NCI-H2107 treated with DMSO at 0.1 percent for 48 hours (cell line): Measurements from ENCODE around the gene THOC1.

Experiments
- DNase-seq: peaks from one replicate; lab custom pipeline; 2025; ENCODE audit not compliant: unreplicated experiment; lab: John Stamatoyannopoulos, UW

The THOC1 gene

GRCh38 chr18:215448-216010 lies 52.3 kb downstream of the THOC1 start:
- DNase-seq, result no peak

GRCh38 chr18:213966-214365 lies 53.9 kb downstream of the THOC1 start:
- DNase-seq, result no peak

GRCh38 chr18:213505-213904 lies 54.3 kb downstream of the THOC1 start:
- no peak for DNase-seq

- DNase-seq, result no peak
Measured at GRCh38 chr18:212780-213179, 55.1 kb downstream of the THOC1 start.

GRCh38 chr18:211582-211981 lies 56.3 kb downstream of the THOC1 start:
- no peak for DNase-seq

- no peak for DNase-seq
Measured at GRCh38 chr18:210733-211132, 57.1 kb downstream of the THOC1 start.

- no peak for DNase-seq
Measured at GRCh38 chr18:210075-210474, 57.8 kb downstream of the THOC1 start.

- DNase-seq, result no peak
Measured at GRCh38 chr18:199768-200167, 68.1 kb downstream of the THOC1 start.

GRCh38 chr18:199214-199613 lies 68.6 kb downstream of the THOC1 start:
- DNase-seq, result no peak

GRCh38 chr18:195651-196050 lies 72.2 kb downstream of the THOC1 start:
- DNase-seq, result no peak

- DNase-seq, result no peak
Measured at GRCh38 chr18:192801-193200, 75.0 kb downstream of the THOC1 start.

GRCh38 chr18:191725-192124 lies 76.1 kb downstream of the THOC1 start:
- DNase-seq, result no peak

GRCh38 chr18:189254-189653 lies 78.6 kb downstream of the THOC1 start:
- no peak for DNase-seq

GRCh38 chr18:183769-184168 lies 84.1 kb downstream of the THOC1 start:
- DNase-seq, result peak; percentile 13

- no peak for DNase-seq
Measured at GRCh38 chr18:181711-182110, 86.1 kb downstream of the THOC1 start.

- DNase-seq, result no peak
Measured at GRCh38 chr18:179499-179898, 88.3 kb downstream of the THOC1 start.

GRCh38 chr18:172361-172760 lies 95.5 kb downstream of the THOC1 start:
- DNase-seq, result peak; percentile 39
